GM19397 (cell line): Measurements from ENCODE around the gene SMAP2.

Experiments
- ATAC-seq: cut with Tn5 transposase; IDR thresholded peaks from one replicate; pipeline ENCODE4 v1.9.1; 2021; ENCODE audit warnings: mild to moderate bottlenecking, moderate library complexity; ENCODE audit not compliant: unreplicated experiment

The SMAP2 gene

DNA sequence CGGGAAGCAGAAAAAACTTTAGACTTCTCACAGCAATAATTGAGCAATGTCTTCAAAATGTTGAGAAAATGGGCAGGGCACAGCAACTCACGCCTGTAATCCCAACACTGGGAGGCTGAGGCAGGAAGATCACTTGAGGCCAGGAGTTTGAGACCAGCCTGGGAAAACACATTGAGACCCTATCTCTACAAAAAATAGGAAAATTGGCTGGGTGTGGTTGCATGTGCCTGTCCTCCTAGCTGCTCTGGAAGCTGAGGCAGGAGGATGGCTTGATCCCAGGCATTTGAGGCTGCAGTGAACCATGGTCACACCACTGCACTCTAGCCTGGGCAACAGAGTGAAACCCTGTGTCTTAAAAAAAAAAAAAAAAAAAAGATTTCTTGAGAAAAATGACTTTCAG, 95.8 kb downstream of the SMAP2 start:
- ATAC-seq: no peak
